HepG2 (cell line): ENCODE data around the gene ZMIZ1. TPM values are rescaled to one million over a fixed set of nuclear protein-coding genes. Genes with fewer than 3 reads are reported as not detected.

Experiments used
- CBX5 ChIP-seq: sonication (generic); formaldehyde crosslinking; IDR thresholded peaks from 2 replicates; pipeline ENCODE4 v1.4.0; 2020; ENCODE audit warnings: missing genetic modification reagents, borderline replicate concordance
- HMG20A ChIP-seq: IDR thresholded peaks from 2 replicates; pipeline ENCODE4 v1.6.1; 2016; ENCODE audit warnings: borderline replicate concordance
- MIER3 ChIP-seq: IDR thresholded peaks from 2 replicates; pipeline ENCODE4 v1.6.1; 2016; ENCODE audit warnings: missing compliant biosample characterization, borderline replicate concordance
- NFIB ChIP-seq: sonication (generic); formaldehyde crosslinking; IDR thresholded peaks from 2 replicates; pipeline ENCODE4 v1.9.0; 2021; ENCODE audit warnings: missing genetic modification reagents, mild to moderate bottlenecking, borderline replicate concordance
- NR2F2 ChIP-seq: IDR thresholded peaks from 2 replicates; pipeline ENCODE4 v1.6.1; 2012; ENCODE audit warnings: low read depth, inconsistent platforms, borderline replicate concordance
- PHF20 ChIP-seq: sonication (generic); formaldehyde crosslinking; IDR thresholded peaks from 2 replicates; pipeline ENCODE4 v1.5.0; 2020; ENCODE audit warnings: mild to moderate bottlenecking, missing genetic modification reagents
- SP1 ChIP-seq, 2 experiments: fragments of 450-650 bp in 1 of 2; sonication (generic) in 1 of 2; formaldehyde crosslinking in 1 of 2; IDR thresholded peaks; 2 replicates each; pipeline versions ENCODE4 v1.4.0 to v1.6.1; 2016 to 2020; ENCODE audit warnings: missing genetic modification reagents in 1 of 2
- SRY ChIP-seq: sonication (generic); formaldehyde crosslinking; IDR thresholded peaks from 2 replicates; pipeline ENCODE4 v1.8.0; 2022; ENCODE audit warnings: mild to moderate bottlenecking, missing genetic modification reagents
- THAP11 ChIP-seq: IDR thresholded peaks from 2 replicates; pipeline ENCODE4 v1.6.1; 2016; ENCODE audit warnings: missing biosample characterization, missing genetic modification reagents
- ZNF350 ChIP-seq: sonication (generic); formaldehyde crosslinking; IDR thresholded peaks from 2 replicates; pipeline ENCODE4 v1.4.0; 2020; ENCODE audit warnings: mild to moderate bottlenecking, low read depth, missing genetic modification reagents, borderline replicate concordance
- ZNF644 ChIP-seq: IDR thresholded peaks from 2 replicates; pipeline ENCODE4 v1.6.1; 2016; ENCODE audit warnings: low read depth
- ZNF703 ChIP-seq: sonication (generic); formaldehyde crosslinking; IDR thresholded peaks from 2 replicates; pipeline ENCODE4 v1.5.1; 2020; ENCODE audit warnings: missing genetic modification reagents, mild to moderate bottlenecking, moderate library complexity, borderline replicate concordance
- polyA plus RNA-seq, 8 experiments: library from polyadenylated mRNA; depleted of rRNA in 3 of 8; stranded (reverse) in 7 of 8; unstranded in 1 of 8; fragments of >200 nt; fragmentation: Illumina TruSeq in 4 of 8; extraction: Trizol in 4 of 8; gene quantifications; 2 replicates each; pipeline versions ENCODE4 v1.2.1 to v1.2.3, GENCODE V29; 2011 to 2016; ENCODE audit warnings: low read depth in 4 of 8, missing spikeins in 1 of 8, mixed read lengths in 1 of 8; ENCODE audit not compliant: insufficient read depth in 1 of 8
- total RNA-seq, 5 experiments: library from RNA; depleted of rRNA; stranded (reverse); fragments of >200 nt; fragmentation: Illumina TruSeq; extraction: Trizol; gene quantifications; 2 replicates each; pipeline ENCODE4 v1.2.3, GENCODE V29; 2016; ENCODE audit warnings: low read depth in 1 of 5
- TF ChIP-seq, protein P1 (sequence below): sonication (generic); formaldehyde crosslinking; IDR thresholded peaks from 2 replicates; pipeline ENCODE4 v1.4.0; 2020; ENCODE audit warnings: mild to moderate bottlenecking, missing genetic modification reagents
- TF ChIP-seq, protein P2 (sequence below): IDR thresholded peaks from 2 replicates; pipeline ENCODE4 v1.6.1; 2012; ENCODE audit warnings: low read depth, low read length, improper control_type of control experiment
- TF ChIP-seq, protein P3 (sequence below): sonication (generic); formaldehyde crosslinking; IDR thresholded peaks from 2 replicates; pipeline ENCODE4 v1.4.0; 2020; ENCODE audit warnings: missing genetic modification reagents
- TF ChIP-seq, protein P4 (sequence below): sonication (generic); formaldehyde crosslinking; IDR thresholded peaks from 2 replicates; pipeline ENCODE4 v1.8.0; 2022; ENCODE audit warnings: missing genetic modification reagents, mild to moderate bottlenecking, borderline replicate concordance

The ZMIZ1 gene
- total and polyA plus RNA-seq, 2 of the 13 experiments (the other 11 are each of a cell fraction or from before 2014, with no cell fraction given): 5.3 to 10.2 TPM

DNA sequence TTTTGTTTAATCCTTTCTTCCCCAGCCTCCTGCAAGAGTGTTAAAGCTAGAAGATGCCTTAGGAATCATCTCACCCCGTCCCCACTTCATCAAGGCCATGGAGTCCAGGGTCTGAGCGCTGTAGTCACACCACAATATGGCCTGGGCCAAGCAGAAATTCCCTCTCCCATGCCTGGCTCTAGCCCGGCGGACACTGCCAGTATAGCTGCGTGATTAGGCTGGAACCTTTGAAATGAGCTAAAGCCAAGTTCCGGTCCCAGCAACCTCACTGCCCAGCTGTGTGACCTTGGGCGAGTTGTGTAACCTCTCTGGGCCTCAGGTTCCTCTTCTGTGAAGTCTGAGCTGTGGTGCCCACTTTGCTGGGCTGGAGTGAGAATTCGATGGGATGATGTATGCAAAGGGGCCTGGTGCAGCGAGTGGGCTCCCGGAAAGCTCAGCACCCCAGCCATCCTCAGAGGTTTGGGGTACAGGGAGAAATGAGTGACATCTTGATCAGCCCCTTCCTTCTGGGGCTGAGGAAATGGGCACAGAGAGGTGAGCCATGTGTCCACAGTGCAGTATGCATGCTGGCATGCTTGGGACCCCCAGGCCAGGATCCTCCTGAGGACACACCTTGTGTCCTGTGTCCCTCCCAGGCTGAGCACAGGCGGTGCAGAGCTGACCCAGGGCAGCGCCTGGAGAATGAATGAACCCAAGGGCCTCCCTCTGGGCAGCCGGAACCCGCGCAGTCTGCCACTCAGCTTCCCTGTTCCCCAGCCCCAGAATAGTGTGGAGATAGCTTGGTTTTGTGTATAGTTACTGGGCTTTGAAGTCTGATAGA, 118.6 kb downstream of the ZMIZ1 start (continued):
- TF ChIP-seq, protein P1, sequence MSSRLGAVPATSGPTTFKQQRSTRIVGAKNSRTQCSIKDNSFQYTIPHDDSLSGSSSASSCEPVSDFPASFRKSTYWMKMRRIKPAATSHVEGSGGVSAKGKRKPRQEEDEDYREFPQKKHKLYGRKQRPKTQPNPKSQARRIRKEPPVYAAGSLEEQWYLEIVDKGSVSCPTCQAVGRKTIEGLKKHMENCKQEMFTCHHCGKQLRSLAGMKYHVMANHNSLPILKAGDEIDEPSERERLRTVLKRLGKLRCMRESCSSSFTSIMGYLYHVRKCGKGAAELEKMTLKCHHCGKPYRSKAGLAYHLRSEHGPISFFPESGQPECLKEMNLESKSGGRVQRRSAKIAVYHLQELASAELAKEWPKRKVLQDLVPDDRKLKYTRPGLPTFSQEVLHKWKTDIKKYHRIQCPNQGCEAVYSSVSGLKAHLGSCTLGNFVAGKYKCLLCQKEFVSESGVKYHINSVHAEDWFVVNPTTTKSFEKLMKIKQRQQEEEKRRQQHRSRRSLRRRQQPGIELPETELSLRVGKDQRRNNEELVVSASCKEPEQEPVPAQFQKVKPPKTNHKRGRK: no peak
- TF ChIP-seq SP1 (IDR thresholded peaks at IDR 0.05) (no peak), SP1 (CRISPR knock-in tag; IDR thresholded peaks at IDR 0.05) (no peak), PHF20 (CRISPR knock-in tag) (no peak), NFIB (CRISPR knock-in tag) (no peak), HMG20A (CRISPR knock-in tag) (no peak), ZNF350 (CRISPR knock-in tag) (no peak; the same call in 1 of the 2 replicates), CBX5 (0 out of 2 replicates have a peak, but pooled peaks have one; percentile 33), ZNF644 (CRISPR knock-in tag) (no peak), ZNF703 (CRISPR knock-in tag) (no peak), NR2F2 (no peak), MIER3 (CRISPR knock-in tag) (no peak), SRY (CRISPR knock-in tag) (no peak), THAP11 (no peak)
- TF ChIP-seq, protein P2, sequence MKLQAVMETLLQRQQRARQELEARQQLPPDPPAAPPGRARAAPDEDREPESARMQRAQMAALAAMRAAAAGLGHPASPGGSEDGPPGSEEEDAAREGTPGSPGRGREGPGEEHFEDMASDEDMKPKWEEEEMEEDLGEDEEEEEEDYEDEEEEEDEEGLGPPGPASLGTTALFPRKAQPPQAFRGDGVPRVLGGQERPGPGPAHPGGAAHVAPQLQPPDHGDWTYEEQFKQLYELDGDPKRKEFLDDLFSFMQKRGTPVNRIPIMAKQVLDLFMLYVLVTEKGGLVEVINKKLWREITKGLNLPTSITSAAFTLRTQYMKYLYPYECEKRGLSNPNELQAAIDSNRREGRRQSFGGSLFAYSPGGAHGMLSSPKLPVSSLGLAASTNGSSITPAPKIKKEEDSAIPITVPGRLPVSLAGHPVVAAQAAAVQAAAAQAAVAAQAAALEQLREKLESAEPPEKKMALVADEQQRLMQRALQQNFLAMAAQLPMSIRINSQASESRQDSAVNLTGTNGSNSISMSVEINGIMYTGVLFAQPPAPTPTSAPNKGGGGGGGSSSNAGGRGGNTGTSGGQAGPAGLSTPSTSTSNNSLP: no peak
- TF ChIP-seq, protein P3, sequence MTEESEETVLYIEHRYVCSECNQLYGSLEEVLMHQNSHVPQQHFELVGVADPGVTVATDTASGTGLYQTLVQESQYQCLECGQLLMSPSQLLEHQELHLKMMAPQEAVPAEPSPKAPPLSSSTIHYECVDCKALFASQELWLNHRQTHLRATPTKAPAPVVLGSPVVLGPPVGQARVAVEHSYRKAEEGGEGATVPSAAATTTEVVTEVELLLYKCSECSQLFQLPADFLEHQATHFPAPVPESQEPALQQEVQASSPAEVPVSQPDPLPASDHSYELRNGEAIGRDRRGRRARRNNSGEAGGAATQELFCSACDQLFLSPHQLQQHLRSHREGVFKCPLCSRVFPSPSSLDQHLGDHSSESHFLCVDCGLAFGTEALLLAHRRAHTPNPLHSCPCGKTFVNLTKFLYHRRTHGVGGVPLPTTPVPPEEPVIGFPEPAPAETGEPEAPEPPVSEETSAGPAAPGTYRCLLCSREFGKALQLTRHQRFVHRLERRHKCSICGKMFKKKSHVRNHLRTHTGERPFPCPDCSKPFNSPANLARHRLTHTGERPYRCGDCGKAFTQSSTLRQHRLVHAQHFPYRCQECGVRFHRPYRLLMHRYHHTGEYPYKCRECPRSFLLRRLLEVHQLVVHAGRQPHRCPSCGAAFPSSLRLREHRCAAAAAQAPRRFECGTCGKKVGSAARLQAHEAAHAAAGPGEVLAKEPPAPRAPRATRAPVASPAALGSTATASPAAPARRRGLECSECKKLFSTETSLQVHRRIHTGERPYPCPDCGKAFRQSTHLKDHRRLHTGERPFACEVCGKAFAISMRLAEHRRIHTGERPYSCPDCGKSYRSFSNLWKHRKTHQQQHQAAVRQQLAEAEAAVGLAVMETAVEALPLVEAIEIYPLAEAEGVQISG (CRISPR knock-in tag): no peak
- TF ChIP-seq, protein P4, sequence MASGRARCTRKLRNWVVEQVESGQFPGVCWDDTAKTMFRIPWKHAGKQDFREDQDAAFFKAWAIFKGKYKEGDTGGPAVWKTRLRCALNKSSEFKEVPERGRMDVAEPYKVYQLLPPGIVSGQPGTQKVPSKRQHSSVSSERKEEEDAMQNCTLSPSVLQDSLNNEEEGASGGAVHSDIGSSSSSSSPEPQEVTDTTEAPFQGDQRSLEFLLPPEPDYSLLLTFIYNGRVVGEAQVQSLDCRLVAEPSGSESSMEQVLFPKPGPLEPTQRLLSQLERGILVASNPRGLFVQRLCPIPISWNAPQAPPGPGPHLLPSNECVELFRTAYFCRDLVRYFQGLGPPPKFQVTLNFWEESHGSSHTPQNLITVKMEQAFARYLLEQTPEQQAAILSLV (CRISPR knock-in tag): no peak
